HTR-8/SVneo (cell line): ENCODE results near the gene TGM3.
A peak's percentile ranks its signal among the peaks of the same experiment; 100 is the strongest.

Experiments used
- DNase-seq: peaks from one replicate; pipeline ENCODE4 v3.0.0; 2011; ENCODE audit warnings: low spot score, mixed read lengths; ENCODE audit not compliant: insufficient read length
- FAIRE-seq: peaks from 2 replicates; lab custom pipeline; 2011; peaks lifted over from hg19 to GRCh38; lab: Jason Lieb, UNC

Gene TGM3

GRCh38 chr20:2365091-2365490 is 69.3 kb downstream of the TGM3 start:
- no peak for DNase-seq
- FAIRE-seq, result no peak

GRCh38 chr20:2365666-2366065 is 69.9 kb downstream of the TGM3 start:
- DNase-seq, result no peak
- no peak for FAIRE-seq

- FAIRE-seq (no peak), DNase-seq (no peak)
Measured at GRCh38 chr20:2368621-2369020, 72.8 kb downstream of the TGM3 start.

GRCh38 chr20:2373098-2373497 is 77.3 kb downstream of the TGM3 start:
- no peak for FAIRE-seq

GRCh38 chr20:2374346-2375125 is 78.7 kb downstream of the TGM3 start:
- FAIRE-seq (no peak), DNase-seq (no peak)

More at GRCh38 chr20:2373098-2373497, 77.3 kb downstream of the TGM3 start:
- DNase-seq, result no peak

- no peak for DNase-seq
- FAIRE-seq, result no peak
Measured at GRCh38 chr20:2378893-2379292, 83.1 kb downstream of the TGM3 start.

GRCh38 chr20:2379511-2380229 is 83.9 kb downstream of the TGM3 start:
- FAIRE-seq (no peak), DNase-seq (no peak)

- FAIRE-seq, result no peak
Measured at GRCh38 chr20:2380601-2381000, 84.8 kb downstream of the TGM3 start, which contains the start of gene TGM6. TSS of gene TGM6 (plus strand) at chr20:2380901. CDS start at chr20:2380969, 68 bp downstream.

GRCh38 chr20:2381303-2381702 is 85.5 kb downstream of the TGM3 start:
- DNase-seq (no peak), FAIRE-seq (no peak)

More at GRCh38 chr20:2380601-2381000, 84.8 kb downstream of the TGM3 start, which contains the start of gene TGM6:
- DNase-seq, result no peak

- no peak for FAIRE-seq
- no peak for DNase-seq
Measured at GRCh38 chr20:2382833-2383232, 87.0 kb downstream of the TGM3 start.

GRCh38 chr20:2385026-2385425 is 89.2 kb downstream of the TGM3 start:
- DNase-seq, result no peak
- peak; percentile 80 for FAIRE-seq

- no peak for FAIRE-seq
Measured at GRCh38 chr20:2385496-2385895, 89.7 kb downstream of the TGM3 start.

GRCh38 chr20:2386516-2387179 is 90.8 kb downstream of the TGM3 start:
- DNase-seq, result peak; percentile 62
- peak; percentile 89 for FAIRE-seq

More at GRCh38 chr20:2385496-2385895, 89.7 kb downstream of the TGM3 start:
- DNase-seq, result no peak

GRCh38 chr20:2387180-2387577 is 91.4 kb downstream of the TGM3 start:
- DNase-seq (peak; percentile 37), FAIRE-seq (no peak)

- FAIRE-seq, result no peak
- no peak for DNase-seq
Measured at GRCh38 chr20:2387580-2387979, 91.8 kb downstream of the TGM3 start.
